Keratinocyte (primary cell): ENCODE data around the gene COQ8A. TPM values are rescaled to one million over a fixed set of nuclear protein-coding genes. Genes with fewer than 3 reads are reported as not detected.

Source experiments
- DNase-seq: peaks from one replicate; pipeline ENCODE4 v3.0.0-alpha.2; 2011; ENCODE audit warnings: low read depth, missing footprints, low spot score
- FAIRE-seq: peaks from 2 replicates; lab custom pipeline; 2011; peaks lifted over from hg19 to GRCh38; lab: Jason Lieb, UNC
- H2AFZ ChIP-seq: 2 replicates; pipeline ENCODE4 v1.6.0; 2012; ENCODE audit warnings: low read length, control low read depth, inconsistent platforms; ENCODE audit not compliant: control insufficient read depth
- H3K27ac ChIP-seq: 2 replicates; pipeline ENCODE4 v1.5.1; 2011; ENCODE audit warnings: low read length; ENCODE audit not compliant: control insufficient read depth, insufficient read depth
- H3K27me3 ChIP-seq: 3 replicates; pipeline ENCODE4 v1.6.0; 2011; ENCODE audit warnings: low read length; ENCODE audit not compliant: control insufficient read depth, insufficient read depth; ENCODE audit errors: extremely low read depth
- H3K36me3 ChIP-seq, 2 experiments: 2 replicates in 1 of 2; 3 replicates in 1 of 2; pipeline ENCODE4 v1.5.1; 2011; ENCODE audit warnings: low read length in 2 of 2, mild to moderate bottlenecking in 1 of 2; ENCODE audit not compliant: control insufficient read depth in 2 of 2, insufficient read depth in 2 of 2; ENCODE audit errors: extremely low read depth in 1 of 2
- H3K4me1 ChIP-seq: 3 replicates; pipeline ENCODE4 v1.5.1; 2011; ENCODE audit warnings: low read length; ENCODE audit not compliant: control insufficient read depth, insufficient read depth; ENCODE audit errors: extremely low read depth
- H3K4me2 ChIP-seq: 3 replicates; pipeline ENCODE4 v1.6.0; 2011; ENCODE audit warnings: low read depth, low read length; ENCODE audit not compliant: control insufficient read depth, insufficient read depth; ENCODE audit errors: extremely low read depth
- H3K4me3 ChIP-seq, 3 experiments: fragments of 200-600 bp in 1 of 3; sonication (generic) in 1 of 3; 2 replicates in 2 of 3; 3 replicates in 1 of 3; pipeline ENCODE4 v1.5.1; 2011 to 2016; ENCODE audit warnings: low read length in 3 of 3, mild to moderate bottlenecking in 3 of 3, control low read depth in 2 of 3, inconsistent platforms in 1 of 3, low read depth in 1 of 3, mixed read lengths in 1 of 3, mixed run types in 1 of 3, moderate library complexity in 1 of 3; ENCODE audit not compliant: control insufficient read depth in 2 of 3, insufficient read depth in 2 of 3; ENCODE audit errors: extremely low read depth in 1 of 3
- H3K79me2 ChIP-seq: 2 replicates; pipeline ENCODE4 v1.6.0; 2012; ENCODE audit warnings: low read length; ENCODE audit not compliant: control insufficient read depth, insufficient read depth
- H3K9ac ChIP-seq: 3 replicates; pipeline ENCODE4 v1.6.0; 2011; ENCODE audit warnings: low read length; ENCODE audit not compliant: control insufficient read depth, insufficient read depth; ENCODE audit errors: extremely low read depth
- H3K9me1 ChIP-seq: 3 replicates; pipeline ENCODE4 v1.6.0; 2011; ENCODE audit warnings: low read length; ENCODE audit not compliant: control insufficient read depth, insufficient read depth; ENCODE audit errors: extremely low read depth
- H3K9me3 ChIP-seq: 2 replicates; pipeline ENCODE4 v1.5.1; 2012; ENCODE audit warnings: low read depth, low read length; ENCODE audit not compliant: control insufficient read depth
- H4K20me1 ChIP-seq: 3 replicates; pipeline ENCODE4 v1.6.0; 2011; ENCODE audit warnings: low read length; ENCODE audit not compliant: control insufficient read depth, insufficient read depth; ENCODE audit errors: extremely low read depth
- CTCF ChIP-seq, 3 experiments: IDR thresholded peaks in 1 of 3; conservative IDR thresholded peaks in 1 of 3; optimal IDR thresholded peaks in 1 of 3; 2 replicates in 2 of 3; 3 replicates in 1 of 3; pipeline versions ENCODE3 to v1.5.1; 2011; ENCODE audit warnings: low read length in 3 of 3, mild to moderate bottlenecking in 3 of 3, moderate library complexity in 2 of 3, control low read depth in 1 of 3, inconsistent platforms in 1 of 3; ENCODE audit not compliant: insufficient read depth in 2 of 3; ENCODE audit errors: extremely low read depth in 1 of 3
- EZH2 ChIP-seq: IDR thresholded peaks from one replicate; pipeline ENCODE4 v1.6.1; 2012; ENCODE audit warnings: inconsistent platforms, mild to moderate bottlenecking, low read length, moderate library complexity
- dilution Hi-C: fragments of 300-500 bp; cut with MboI; formaldehyde crosslinking; loops from one replicate; pipeline ENCODE4 v1.7.0; 2020; ENCODE audit warnings: low sequenced_read_pairs; ENCODE audit not compliant: extremely low pct_ligation_motif_present
- polyA plus RNA-seq, 5 experiments: library from polyadenylated mRNA; depleted of rRNA in 3 of 5; stranded (reverse) in 3 of 5; stranded (forward) in 1 of 5; unstranded in 1 of 5; fragments of >200 nt; gene quantifications; 1 replicate in 1 of 5; 2 replicates in 3 of 5; 3 replicates in 1 of 5; pipeline versions ENCODE4 v1.2.1 to v1.2.3, GENCODE V29; 2011 to 2012; ENCODE audit warnings: missing spikeins in 2 of 5, low read depth in 1 of 5, low replicate concordance in 1 of 5

COQ8A gene
- polyA plus RNA-seq, 1 donor (not counting 4 experiments of a cell fraction or from before 2014, with no cell fraction given) = 3.8 TPM

- H3K9ac ChIP-seq = no peak overlapping the region
- dilution Hi-C loops = no loop called here
- no peaks in the 10 kb centered on the region for H3K9me1 ChIP-seq
- no peak overlapping the region for H2AFZ ChIP-seq
- H3K27me3 ChIP-seq = no peaks in the 10 kb centered on the region
- H3K4me2 ChIP-seq = no peak overlapping the region
- no peak overlapping the region for H3K27ac ChIP-seq
- no peaks in the 10 kb centered on the region for H4K20me1 ChIP-seq
- no peak for FAIRE-seq
- H3K9me3 ChIP-seq = no peaks in the 10 kb centered on the region
- no peak overlapping the region for H3K4me3 ChIP-seq
- no peaks in the 10 kb centered on the region for H3K79me2 ChIP-seq
- H3K4me1 ChIP-seq = no peaks in the 10 kb centered on the region
- TF ChIP-seq EZH2 = no peak
- no peak for TF ChIP-seq CTCF (optimal IDR thresholded peaks at IDR 0.05 in 1 of 3, IDR thresholded peaks at IDR 0.05 in 1 of 3, conservative IDR thresholded peaks at IDR 0.05 in 1 of 3; ENCODE audit: extremely low read depth in 1 of 3, insufficient read depth in 2 of 3, low read length in 3 of 3)
- H3K36me3 ChIP-seq = peaks cover 0 to 22% of the 10 kb centered on the region in 2 experiments
- no peak for DNase-seq
These were observed 45.3 kb upstream of the COQ8A start for GRCh38 chr1:226894826-226895225.

DNA sequence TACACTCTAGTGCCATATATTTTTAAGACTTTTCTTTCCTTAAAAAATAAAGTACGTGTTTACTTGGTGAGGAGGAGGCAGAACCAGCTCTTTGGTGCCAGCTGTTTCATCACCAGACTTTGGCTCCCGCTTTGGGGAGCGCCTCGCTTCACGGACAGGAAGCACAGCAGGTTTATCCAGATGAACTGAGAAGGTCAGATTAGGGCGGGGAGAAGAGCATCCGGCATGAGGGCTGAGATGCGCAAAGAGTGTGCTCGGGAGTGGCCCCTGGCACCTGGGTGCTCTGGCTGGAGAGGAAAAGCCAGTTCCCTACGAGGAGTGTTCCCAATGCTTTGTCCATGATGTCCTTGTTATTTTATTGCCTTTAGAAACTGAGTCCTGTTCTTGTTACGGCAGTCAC is 44.5 kb upstream of the COQ8A start:
- Histone ChIP-seq H3K4me1 (no peaks in the 10 kb centered on the region), H3K79me2 (no peaks in the 10 kb centered on the region), H3K9me1 (no peaks in the 10 kb centered on the region), H3K27ac (no peak overlapping the region), H3K4me2 (no peak overlapping the region), H3K4me3 (no peak overlapping the region), H2AFZ (no peak overlapping the region), H3K27me3 (no peaks in the 10 kb centered on the region), H3K9ac (no peak overlapping the region), H3K36me3 (peaks cover 0 to 22% of the 10 kb centered on the region in 2 experiments), H3K9me3 (no peaks in the 10 kb centered on the region), H4K20me1 (no peaks in the 10 kb centered on the region)
- dilution Hi-C loops = no loop called here
- no peak for TF ChIP-seq CTCF (optimal IDR thresholded peaks at IDR 0.05 in 1 of 3, IDR thresholded peaks at IDR 0.05 in 1 of 3, conservative IDR thresholded peaks at IDR 0.05 in 1 of 3; ENCODE audit: extremely low read depth in 1 of 3, insufficient read depth in 2 of 3, low read length in 3 of 3)
- no peak for TF ChIP-seq EZH2
- no peak for DNase-seq
- FAIRE-seq = no peak
